Osteocyte (in vitro differentiated cells): ENCODE measurements around the gene AP4B1. TPM values are rescaled to one million over a fixed set of nuclear protein-coding genes. Genes with fewer than 3 reads are reported as not detected.

Experiments used
- DNase-seq: peaks from one replicate; pipeline ENCODE4 v3.0.0; 2021; ENCODE audit warnings: mixed read lengths; ENCODE audit not compliant: unreplicated experiment; ENCODE audit errors: extremely low spot score
- H3K27ac Mint-ChIP-seq: one replicate; pipeline ENCODE4 v1.8.0; 2021; ENCODE audit warnings: mild to moderate bottlenecking, mixed read lengths; ENCODE audit not compliant: unreplicated experiment
- H3K27me3 Mint-ChIP-seq: one replicate; pipeline ENCODE4 v1.8.0; 2021; ENCODE audit warnings: mixed read lengths; ENCODE audit not compliant: unreplicated experiment
- H3K36me3 Mint-ChIP-seq: one replicate; pipeline ENCODE4 v1.8.0; 2021; ENCODE audit warnings: mixed read lengths; ENCODE audit not compliant: unreplicated experiment
- H3K4me1 Mint-ChIP-seq: one replicate; pipeline ENCODE4 v1.8.0; 2021; ENCODE audit warnings: mixed read lengths; ENCODE audit not compliant: unreplicated experiment
- H3K4me3 Mint-ChIP-seq: one replicate; pipeline ENCODE4 v1.8.0; 2021; ENCODE audit warnings: mild to moderate bottlenecking, moderate library complexity, mixed read lengths; ENCODE audit not compliant: unreplicated experiment
- H3K9me3 Mint-ChIP-seq: one replicate; pipeline ENCODE4 v1.8.0; 2021; ENCODE audit warnings: mixed read lengths; ENCODE audit not compliant: unreplicated experiment
- total RNA-seq: library from RNA; stranded (reverse); gene quantifications from 2 replicates; pipeline ENCODE4 v1.2.1, GENCODE V29; 2021
- TF ChIP-seq, protein P1 (sequence below): fragments of 200-600 bp; sonication (generic); IDR thresholded peaks from 2 replicates; pipeline ENCODE4 v1.5.0; 2021; ENCODE audit warnings: antibody characterized with exemption, mild to moderate bottlenecking, moderate library complexity

The AP4B1 gene
- total RNA-seq, 1 donor from 2014 or later = 19.7 TPM

DNA sequence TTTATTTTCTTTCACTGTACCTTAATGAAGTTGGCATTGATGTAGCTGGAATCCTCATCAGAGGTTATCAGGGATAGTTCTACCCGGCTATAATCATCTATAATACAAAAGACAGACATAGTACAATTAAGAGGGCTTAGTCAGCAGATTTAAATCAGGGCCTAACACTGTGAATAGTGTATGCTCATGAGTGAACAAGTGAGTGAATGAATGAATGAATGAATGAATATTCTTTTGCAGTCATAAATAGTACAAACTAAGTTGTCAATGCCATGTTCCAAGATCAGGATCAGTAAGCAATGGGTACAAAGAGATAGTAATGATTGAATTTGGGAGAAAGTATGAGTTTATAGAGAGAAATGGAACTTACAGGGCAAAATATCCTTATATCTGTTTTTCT lies 45.6 kb downstream of the AP4B1 start:
- H3K27ac Mint-ChIP-seq = no peak overlapping the region
- peaks cover 33% of the 10 kb centered on the region for H3K4me1 Mint-ChIP-seq
- H3K36me3 Mint-ChIP-seq = no peaks in the 10 kb centered on the region
- H3K27me3 Mint-ChIP-seq = no peaks in the 10 kb centered on the region
- DNase-seq = no peak
- TF ChIP-seq, protein P1, sequence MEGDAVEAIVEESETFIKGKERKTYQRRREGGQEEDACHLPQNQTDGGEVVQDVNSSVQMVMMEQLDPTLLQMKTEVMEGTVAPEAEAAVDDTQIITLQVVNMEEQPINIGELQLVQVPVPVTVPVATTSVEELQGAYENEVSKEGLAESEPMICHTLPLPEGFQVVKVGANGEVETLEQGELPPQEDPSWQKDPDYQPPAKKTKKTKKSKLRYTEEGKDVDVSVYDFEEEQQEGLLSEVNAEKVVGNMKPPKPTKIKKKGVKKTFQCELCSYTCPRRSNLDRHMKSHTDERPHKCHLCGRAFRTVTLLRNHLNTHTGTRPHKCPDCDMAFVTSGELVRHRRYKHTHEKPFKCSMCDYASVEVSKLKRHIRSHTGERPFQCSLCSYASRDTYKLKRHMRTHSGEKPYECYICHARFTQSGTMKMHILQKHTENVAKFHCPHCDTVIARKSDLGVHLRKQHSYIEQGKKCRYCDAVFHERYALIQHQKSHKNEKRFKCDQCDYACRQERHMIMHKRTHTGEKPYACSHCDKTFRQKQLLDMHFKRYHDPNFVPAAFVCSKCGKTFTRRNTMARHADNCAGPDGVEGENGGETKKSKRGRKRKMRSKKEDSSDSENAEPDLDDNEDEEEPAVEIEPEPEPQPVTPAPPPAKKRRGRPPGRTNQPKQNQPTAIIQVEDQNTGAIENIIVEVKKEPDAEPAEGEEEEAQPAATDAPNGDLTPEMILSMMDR = no peak
- no peaks in the 10 kb centered on the region for H3K9me3 Mint-ChIP-seq
- H3K4me3 Mint-ChIP-seq = no peak overlapping the region

DNA sequence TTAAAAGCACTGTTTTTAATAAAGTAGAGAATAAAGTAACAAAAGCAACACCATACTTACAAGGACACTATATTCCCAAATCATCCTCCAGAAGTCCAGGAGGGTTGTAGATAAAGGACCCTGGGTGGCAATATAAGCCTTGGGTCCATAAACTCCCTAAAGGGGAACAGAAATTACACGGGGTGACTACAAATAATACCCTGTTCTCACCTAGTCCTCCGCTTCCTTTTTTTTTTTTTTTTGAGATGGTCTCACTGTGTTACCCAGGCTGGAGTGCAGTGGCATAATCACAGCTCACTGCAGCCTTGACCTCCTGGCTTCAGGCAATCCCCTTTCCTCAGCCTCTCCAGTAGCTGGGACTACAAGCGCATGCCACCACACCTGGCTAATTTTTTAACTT lies 46.2 kb downstream of the AP4B1 start:
- TF ChIP-seq, protein P1 = no peak
- Mint-ChIP-seq H3K27ac (no peak overlapping the region), H3K4me1 (peaks cover 33% of the 10 kb centered on the region), H3K27me3 (no peaks in the 10 kb centered on the region), H3K9me3 (no peaks in the 10 kb centered on the region), H3K36me3 (no peaks in the 10 kb centered on the region), H3K4me3 (no peak overlapping the region)
- DNase-seq = no peak

DNA sequence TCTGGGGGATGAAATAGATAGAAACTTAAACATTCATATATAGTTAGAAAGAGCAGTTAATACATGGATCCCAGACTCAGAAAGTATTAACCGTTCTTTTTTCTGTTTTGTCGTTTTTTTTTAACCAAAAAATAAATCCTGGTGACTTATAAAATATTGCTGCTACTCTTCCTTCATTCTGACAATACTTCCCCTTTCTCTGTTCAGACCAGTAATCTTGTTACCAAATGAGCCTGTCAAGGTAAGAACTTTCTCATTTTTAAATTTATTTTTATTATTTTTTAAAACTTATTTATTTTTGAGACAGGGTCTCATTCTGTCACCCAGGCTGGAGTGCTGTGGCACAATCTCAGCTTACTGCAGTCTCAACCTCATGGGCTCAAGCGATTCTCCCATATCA lies 46.8 kb downstream of the AP4B1 start:
- Mint-ChIP-seq H3K4me3 (no peak overlapping the region), H3K9me3 (no peaks in the 10 kb centered on the region), H3K4me1 (peaks cover 33% of the 10 kb centered on the region), H3K36me3 (no peaks in the 10 kb centered on the region), H3K27me3 (no peaks in the 10 kb centered on the region), H3K27ac (no peak overlapping the region)
- no peak for DNase-seq
- TF ChIP-seq, protein P1 = no peak

DNA sequence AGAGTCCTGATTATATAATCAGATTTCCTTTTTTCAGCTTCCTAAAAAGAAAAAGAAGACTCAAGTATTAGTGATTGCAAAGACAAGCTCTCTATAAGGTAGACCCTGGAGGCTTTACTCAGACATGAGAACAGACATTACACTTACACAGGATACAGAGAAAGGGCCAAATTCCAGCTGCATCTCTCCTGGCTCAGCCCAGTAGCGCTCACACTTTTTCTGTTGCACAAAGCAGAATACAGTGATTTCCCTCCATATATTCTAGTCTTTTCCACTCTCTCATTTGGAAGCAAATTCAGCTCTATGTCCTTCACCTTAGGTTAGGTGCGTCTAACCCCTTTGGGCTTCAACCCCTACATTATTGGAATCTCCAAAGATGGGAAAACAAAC lies 48.2 kb downstream of the AP4B1 start:
- H3K36me3 Mint-ChIP-seq = no peaks in the 10 kb centered on the region
- H3K4me1 Mint-ChIP-seq = peaks cover 33% of the 10 kb centered on the region
- no peaks in the 10 kb centered on the region for H3K27me3 Mint-ChIP-seq
- TF ChIP-seq, protein P1 = no peak
- H3K4me3 Mint-ChIP-seq = no peak overlapping the region
- H3K9me3 Mint-ChIP-seq = no peaks in the 10 kb centered on the region
- no peak overlapping the region for H3K27ac Mint-ChIP-seq
- no peak for DNase-seq

DNA sequence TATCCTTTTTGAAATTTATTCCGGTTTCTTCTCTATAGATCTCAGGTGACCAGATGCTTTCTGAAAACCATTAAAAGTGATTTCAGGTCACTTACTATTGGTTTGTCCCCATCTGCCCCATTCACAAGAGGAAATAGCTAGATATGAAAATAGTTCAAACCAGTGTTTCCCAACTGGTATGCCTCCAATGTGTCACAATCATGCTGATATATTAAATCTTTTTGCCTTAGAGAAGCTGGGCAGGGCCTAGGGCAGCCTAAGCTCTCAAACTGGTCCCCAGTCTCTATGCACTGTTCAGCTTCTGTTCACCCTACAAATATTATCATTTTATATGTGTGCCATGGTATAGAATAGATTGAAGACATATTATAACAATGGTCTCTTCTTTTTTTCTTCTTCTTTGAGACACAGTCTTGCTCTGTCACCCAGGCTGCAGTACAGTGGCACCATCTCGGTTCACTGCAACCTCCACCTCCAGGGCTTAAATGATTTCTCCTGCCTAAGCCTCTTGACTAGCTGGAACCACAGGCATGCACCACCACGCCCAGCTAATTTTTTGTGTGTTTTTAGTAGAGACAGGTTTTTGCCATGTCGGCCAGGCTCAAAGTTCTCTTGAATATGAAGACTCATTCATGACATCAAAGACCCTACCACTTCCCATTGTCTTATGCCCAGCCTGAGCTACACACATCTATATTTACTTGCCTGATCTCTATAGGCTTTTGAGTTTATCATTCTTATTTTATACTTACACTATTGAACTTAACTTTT lies 48.8 kb downstream of the AP4B1 start:
- Mint-ChIP-seq H3K4me1 (peaks cover 29% of the 10 kb centered on the region), H3K27ac (no peak overlapping the region), H3K9me3 (no peaks in the 10 kb centered on the region), H3K4me3 (no peak overlapping the region), H3K27me3 (no peaks in the 10 kb centered on the region), H3K36me3 (no peaks in the 10 kb centered on the region)
- DNase-seq = no peak
- TF ChIP-seq, protein P1 = no peak
